C4-2B (cell line): Measurements from ENCODE around the gene ITGA8.
"Not testable (repeated sequence)": the region's sequence is repeated elsewhere in the genome, so short reads cannot be mapped to it uniquely, and the experiment has no call there.

Experiments
- H3K27ac ChIP-seq: fragments of 450-650 bp; 2 replicates; pipeline ENCODE4 v1.5.1; 2017
- CTCF ChIP-seq: fragments of 450-650 bp; conservative IDR thresholded peaks from 2 replicates; pipeline ENCODE4 v1.5.1; 2017; ENCODE audit warnings: mild to moderate bottlenecking
- ZFX ChIP-seq: fragments of 450-650 bp; IDR thresholded peaks from 2 replicates; pipeline ENCODE4 v1.6.1; 2017

ITGA8 gene

GRCh38 chr10:15543994-15544393, 175.7 kb downstream of the ITGA8 start:
- H3K27ac ChIP-seq = no peak overlapping the region
- TF ChIP-seq ZFX = no peak
- TF ChIP-seq CTCF = no peak

GRCh38 chr10:15542817-15543216, 176.9 kb downstream of the ITGA8 start:
- TF ChIP-seq ZFX (no peak), CTCF (no peak)

GRCh38 chr10:15541376-15541775, 178.3 kb downstream of the ITGA8 start:
- TF ChIP-seq CTCF (no peak), ZFX (no peak)
- no peak overlapping the region for H3K27ac ChIP-seq

More at GRCh38 chr10:15542817-15543216, 176.9 kb downstream of the ITGA8 start:
- no peak overlapping the region for H3K27ac ChIP-seq

- TF ChIP-seq ZFX = no peak
- TF ChIP-seq CTCF = no peak
- H3K27ac ChIP-seq = no peak overlapping the region
Measured at GRCh38 chr10:15540727-15541126, 179.0 kb downstream of the ITGA8 start.

- TF ChIP-seq ZFX = no peak
- TF ChIP-seq CTCF = no peak
- no peak overlapping the region for H3K27ac ChIP-seq
Measured at GRCh38 chr10:15539262-15539661, 180.5 kb downstream of the ITGA8 start.

GRCh38 chr10:15534928-15535538, 184.7 kb downstream of the ITGA8 start:
- H3K27ac ChIP-seq = not testable (repeated sequence)

- H3K27ac ChIP-seq = no peak overlapping the region
- TF ChIP-seq CTCF (no peak), ZFX (no peak)
Measured at GRCh38 chr10:15531927-15532722, 187.6 kb downstream of the ITGA8 start.
